A549 (cell line): Measurements from ENCODE around the gene VAMP4. TPM values are rescaled to one million over a fixed set of nuclear protein-coding genes. Genes with fewer than 3 reads are reported as not detected.

Experiments used
- BHLHE40 ChIP-seq: IDR thresholded peaks from 2 replicates; pipeline ENCODE4 v1.6.1; 2012; ENCODE audit warnings: low read depth, low read length, inconsistent platforms
- EP300 ChIP-seq, 2 experiments: fragments of >200 bp; sonication (Bioruptor Twin); formaldehyde crosslinking; IDR thresholded peaks; 2 replicates in 1 of 2; 3 replicates in 1 of 2; pipeline ENCODE4 v1.6.1; 2016 to 2017
- ESRRA ChIP-seq: fragments of 150-350 bp; IDR thresholded peaks from 2 replicates; pipeline ENCODE4 v1.6.1; 2014; ENCODE audit warnings: mild to moderate bottlenecking, low read length, borderline replicate concordance
- FOSL2 ChIP-seq, 2 experiments: fragments of 450-650 bp in 1 of 2; fragments of >200 bp in 1 of 2; sonication (Bioruptor Twin) in 1 of 2; formaldehyde crosslinking; IDR thresholded peaks; 2 replicates each; pipeline versions ENCODE4 v1.5.0 to v1.6.1; 2016 to 2020; ENCODE audit warnings: mild to moderate bottlenecking in 1 of 2, moderate library complexity in 1 of 2
- HDAC2 ChIP-seq: fragments of 200-600 bp; sonication (generic); IDR thresholded peaks from 2 replicates; pipeline ENCODE4 v1.6.1; 2016
- HEYL ChIP-seq: fragments of 250-450 bp; sonication (Bioruptor Pico); IDR thresholded peaks from 2 replicates; pipeline ENCODE4 v1.8.0; 2021; ENCODE audit warnings: mild to moderate bottlenecking, moderate library complexity
- HOXA7 ChIP-seq: fragments of 250-450 bp; sonication (Bioruptor Pico); IDR thresholded peaks from 2 replicates; pipeline ENCODE4 v1.5.0; 2020; ENCODE audit warnings: mild to moderate bottlenecking, moderate library complexity
- HOXB13 ChIP-seq: fragments of 250-450 bp; sonication (Bioruptor Pico); IDR thresholded peaks from 2 replicates; pipeline ENCODE4 v1.5.0; 2020; ENCODE audit warnings: low read depth, mild to moderate bottlenecking, moderate library complexity
- JUN ChIP-seq, 2 experiments: fragments of >200 bp; sonication (Bioruptor Twin); formaldehyde crosslinking; IDR thresholded peaks; 2 replicates in 1 of 2; 3 replicates in 1 of 2; pipeline ENCODE4 v1.6.1; 2016 to 2017
- KDM5A ChIP-seq: fragments of 200-600 bp; sonication (generic); IDR thresholded peaks from 2 replicates; pipeline ENCODE4 v1.6.1; 2016; ENCODE audit warnings: antibody characterized with exemption, mild to moderate bottlenecking
- MAFK ChIP-seq: fragments of 450-650 bp; IDR thresholded peaks from 2 replicates; pipeline ENCODE4 v1.6.1; 2014; ENCODE audit not compliant: partially characterized antibody
- MAZ ChIP-seq: fragments of 150-350 bp; IDR thresholded peaks from 2 replicates; pipeline ENCODE4 v1.6.1; 2014; ENCODE audit warnings: antibody characterized with exemption, low read depth, low read length, borderline replicate concordance
- MYC ChIP-seq: IDR thresholded peaks from 2 replicates; pipeline ENCODE4 v1.6.1; 2012; ENCODE audit warnings: mild to moderate bottlenecking, inconsistent platforms, low read length, improper control_type of control experiment, borderline replicate concordance
- NFE2L2 ChIP-seq: fragments of 150-350 bp; conservative IDR thresholded peaks from 2 replicates; pipeline ENCODE4 v1.6.1; 2014; ENCODE audit warnings: low read length
- NPAS2 ChIP-seq: fragments of 250-450 bp; sonication (Bioruptor Pico); IDR thresholded peaks from 2 replicates; pipeline ENCODE4 v1.8.0; 2022; ENCODE audit warnings: mild to moderate bottlenecking, moderate library complexity, borderline replicate concordance
- NR3C1 ChIP-seq: fragments of >200 bp; sonication (Bioruptor Twin); formaldehyde crosslinking; IDR thresholded peaks from 3 replicates; pipeline ENCODE4 v1.6.1; 2017
- PBX3 ChIP-seq: IDR thresholded peaks from 2 replicates; pipeline ENCODE4 v1.6.1; 2012
- POLR2A ChIP-seq: IDR thresholded peaks from 2 replicates; pipeline ENCODE4 v1.6.1; 2012; ENCODE audit warnings: mild to moderate bottlenecking, low read length
- RAD21 ChIP-seq, 2 experiments: fragments of >200 bp in 1 of 2; sonication (Bioruptor Twin) in 1 of 2; formaldehyde crosslinking in 1 of 2; IDR thresholded peaks in 1 of 2; conservative IDR thresholded peaks in 1 of 2; 2 replicates in 1 of 2; 3 replicates in 1 of 2; pipeline ENCODE4 v1.6.1; 2012 to 2018; ENCODE audit warnings: inconsistent platforms in 1 of 2
- RARB ChIP-seq: fragments of 250-450 bp; sonication (Bioruptor Pico); IDR thresholded peaks from 2 replicates; pipeline ENCODE4 v1.8.0; 2021; ENCODE audit warnings: mild to moderate bottlenecking, moderate library complexity
- RNF2 ChIP-seq: fragments of 200-600 bp; sonication (generic); IDR thresholded peaks from 2 replicates; pipeline ENCODE4 v1.6.1; 2016; ENCODE audit warnings: low read depth, mild to moderate bottlenecking, antibody characterized with exemption, moderate library complexity, borderline replicate concordance
- SMC3 ChIP-seq: fragments of >200 bp; sonication (Bioruptor Twin); formaldehyde crosslinking; IDR thresholded peaks from 3 replicates; pipeline ENCODE4 v1.6.1; 2018; ENCODE audit warnings: inconsistent platforms
- TFCP2L1 ChIP-seq: fragments of 250-450 bp; sonication (Bioruptor Pico); IDR thresholded peaks from 2 replicates; pipeline ENCODE4 v1.5.0; 2021; ENCODE audit warnings: mild to moderate bottlenecking
- TP53 ChIP-seq: fragments of 250-450 bp; sonication (Bioruptor Pico); IDR thresholded peaks from 2 replicates; pipeline ENCODE4 v1.5.0; 2021; ENCODE audit warnings: mild to moderate bottlenecking, moderate library complexity
- ZNF302 ChIP-seq: fragments of 250-450 bp; sonication (Bioruptor Pico); IDR thresholded peaks from 2 replicates; pipeline ENCODE4 v1.9.0; 2021; ENCODE audit warnings: inconsistent platforms, mild to moderate bottlenecking, moderate library complexity
- polyA plus RNA-seq, 4 experiments: library from polyadenylated mRNA; depleted of rRNA in 3 of 4; stranded (reverse); fragments of >200 nt; fragmentation: RNase III in 1 of 4; extraction: RNeasy Plus Mini Kit Qiagen cat#74134 plus additional on column Dnase treatment in 1 of 4; gene quantifications; 2 replicates in 3 of 4; 3 replicates in 1 of 4; pipeline ENCODE4 v1.2.3, GENCODE V29; 2011 to 2017
- TF ChIP-seq, protein P1 (sequence below): fragments of 150-350 bp; IDR thresholded peaks from 2 replicates; pipeline ENCODE4 v1.6.1; 2014; ENCODE audit warnings: low read depth, mild to moderate bottlenecking, low read length
- TF ChIP-seq, protein P2 (sequence below): fragments of 450-650 bp; IDR thresholded peaks from 2 replicates; pipeline ENCODE4 v1.6.1; 2014; ENCODE audit warnings: antibody characterized with exemption
- TF ChIP-seq, protein P3 (sequence below): fragments of >200 bp; sonication (Bioruptor Twin); formaldehyde crosslinking; IDR thresholded peaks from 3 replicates; pipeline ENCODE4 v1.5.1; 2016
- TF ChIP-seq, protein P4 (sequence below): fragments of 200-600 bp; sonication (generic); IDR thresholded peaks from 2 replicates; pipeline ENCODE4 v1.6.1; 2016; ENCODE audit warnings: antibody characterized with exemption, mild to moderate bottlenecking, moderate library complexity

Gene VAMP4
- polyA plus RNA-seq, 2 of the 4 experiments (the other 2 are of a cell fraction), result 4.3 to 9.3 TPM

- TF ChIP-seq TFCP2L1 (no peak), RAD21 (conservative IDR thresholded peaks at IDR 0.05 in 1 of 2, IDR thresholded peaks at IDR 0.05 in 1 of 2) (no peak), HOXB13 (CRISPR knock-in tag) (no peak), ZNF302 (CRISPR knock-in tag) (no peak), EP300 (IDR thresholded peaks at IDR 0.05) (no peak), RARB (CRISPR knock-in tag) (no peak), RNF2 (no peak), NFE2L2 (no peak), NR3C1 (no peak), ESRRA (no peak), HOXA7 (CRISPR knock-in tag) (no peak), KDM5A (peak; percentile 76; the same call in 1 of the 2 replicates), MAZ (no peak), PBX3 (no peak; the same call in 1 of the 2 replicates), TP53 (CRISPR knock-in tag) (no peak), MAFK (no peak), MYC (peak; percentile 33; the same call in 1 of the 2 replicates), HDAC2 (no peak), JUN (IDR thresholded peaks at IDR 0.05) (peak; percentile 42 to 88; a peak in 3 of 5 replicates), NPAS2 (no peak), SMC3 (no peak), BHLHE40 (no peak), POLR2A (peak; percentile 95), HEYL (CRISPR knock-in tag) (no peak), FOSL2 (IDR thresholded peaks at IDR 0.05) (no peak), FOSL2 (CRISPR knock-in tag; IDR thresholded peaks at IDR 0.05) (no peak)
- TF ChIP-seq, protein P1, sequence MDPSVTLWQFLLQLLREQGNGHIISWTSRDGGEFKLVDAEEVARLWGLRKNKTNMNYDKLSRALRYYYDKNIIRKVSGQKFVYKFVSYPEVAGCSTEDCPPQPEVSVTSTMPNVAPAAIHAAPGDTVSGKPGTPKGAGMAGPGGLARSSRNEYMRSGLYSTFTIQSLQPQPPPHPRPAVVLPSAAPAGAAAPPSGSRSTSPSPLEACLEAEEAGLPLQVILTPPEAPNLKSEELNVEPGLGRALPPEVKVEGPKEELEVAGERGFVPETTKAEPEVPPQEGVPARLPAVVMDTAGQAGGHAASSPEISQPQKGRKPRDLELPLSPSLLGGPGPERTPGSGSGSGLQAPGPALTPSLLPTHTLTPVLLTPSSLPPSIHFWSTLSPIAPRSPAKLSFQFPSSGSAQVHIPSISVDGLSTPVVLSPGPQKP, result no peak
- TF ChIP-seq, protein P2, sequence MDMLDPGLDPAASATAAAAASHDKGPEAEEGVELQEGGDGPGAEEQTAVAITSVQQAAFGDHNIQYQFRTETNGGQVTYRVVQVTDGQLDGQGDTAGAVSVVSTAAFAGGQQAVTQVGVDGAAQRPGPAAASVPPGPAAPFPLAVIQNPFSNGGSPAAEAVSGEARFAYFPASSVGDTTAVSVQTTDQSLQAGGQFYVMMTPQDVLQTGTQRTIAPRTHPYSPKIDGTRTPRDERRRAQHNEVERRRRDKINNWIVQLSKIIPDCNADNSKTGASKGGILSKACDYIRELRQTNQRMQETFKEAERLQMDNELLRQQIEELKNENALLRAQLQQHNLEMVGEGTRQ, result no peak
- TF ChIP-seq, protein P3, sequence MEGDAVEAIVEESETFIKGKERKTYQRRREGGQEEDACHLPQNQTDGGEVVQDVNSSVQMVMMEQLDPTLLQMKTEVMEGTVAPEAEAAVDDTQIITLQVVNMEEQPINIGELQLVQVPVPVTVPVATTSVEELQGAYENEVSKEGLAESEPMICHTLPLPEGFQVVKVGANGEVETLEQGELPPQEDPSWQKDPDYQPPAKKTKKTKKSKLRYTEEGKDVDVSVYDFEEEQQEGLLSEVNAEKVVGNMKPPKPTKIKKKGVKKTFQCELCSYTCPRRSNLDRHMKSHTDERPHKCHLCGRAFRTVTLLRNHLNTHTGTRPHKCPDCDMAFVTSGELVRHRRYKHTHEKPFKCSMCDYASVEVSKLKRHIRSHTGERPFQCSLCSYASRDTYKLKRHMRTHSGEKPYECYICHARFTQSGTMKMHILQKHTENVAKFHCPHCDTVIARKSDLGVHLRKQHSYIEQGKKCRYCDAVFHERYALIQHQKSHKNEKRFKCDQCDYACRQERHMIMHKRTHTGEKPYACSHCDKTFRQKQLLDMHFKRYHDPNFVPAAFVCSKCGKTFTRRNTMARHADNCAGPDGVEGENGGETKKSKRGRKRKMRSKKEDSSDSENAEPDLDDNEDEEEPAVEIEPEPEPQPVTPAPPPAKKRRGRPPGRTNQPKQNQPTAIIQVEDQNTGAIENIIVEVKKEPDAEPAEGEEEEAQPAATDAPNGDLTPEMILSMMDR, result no peak
- TF ChIP-seq, protein P4, sequence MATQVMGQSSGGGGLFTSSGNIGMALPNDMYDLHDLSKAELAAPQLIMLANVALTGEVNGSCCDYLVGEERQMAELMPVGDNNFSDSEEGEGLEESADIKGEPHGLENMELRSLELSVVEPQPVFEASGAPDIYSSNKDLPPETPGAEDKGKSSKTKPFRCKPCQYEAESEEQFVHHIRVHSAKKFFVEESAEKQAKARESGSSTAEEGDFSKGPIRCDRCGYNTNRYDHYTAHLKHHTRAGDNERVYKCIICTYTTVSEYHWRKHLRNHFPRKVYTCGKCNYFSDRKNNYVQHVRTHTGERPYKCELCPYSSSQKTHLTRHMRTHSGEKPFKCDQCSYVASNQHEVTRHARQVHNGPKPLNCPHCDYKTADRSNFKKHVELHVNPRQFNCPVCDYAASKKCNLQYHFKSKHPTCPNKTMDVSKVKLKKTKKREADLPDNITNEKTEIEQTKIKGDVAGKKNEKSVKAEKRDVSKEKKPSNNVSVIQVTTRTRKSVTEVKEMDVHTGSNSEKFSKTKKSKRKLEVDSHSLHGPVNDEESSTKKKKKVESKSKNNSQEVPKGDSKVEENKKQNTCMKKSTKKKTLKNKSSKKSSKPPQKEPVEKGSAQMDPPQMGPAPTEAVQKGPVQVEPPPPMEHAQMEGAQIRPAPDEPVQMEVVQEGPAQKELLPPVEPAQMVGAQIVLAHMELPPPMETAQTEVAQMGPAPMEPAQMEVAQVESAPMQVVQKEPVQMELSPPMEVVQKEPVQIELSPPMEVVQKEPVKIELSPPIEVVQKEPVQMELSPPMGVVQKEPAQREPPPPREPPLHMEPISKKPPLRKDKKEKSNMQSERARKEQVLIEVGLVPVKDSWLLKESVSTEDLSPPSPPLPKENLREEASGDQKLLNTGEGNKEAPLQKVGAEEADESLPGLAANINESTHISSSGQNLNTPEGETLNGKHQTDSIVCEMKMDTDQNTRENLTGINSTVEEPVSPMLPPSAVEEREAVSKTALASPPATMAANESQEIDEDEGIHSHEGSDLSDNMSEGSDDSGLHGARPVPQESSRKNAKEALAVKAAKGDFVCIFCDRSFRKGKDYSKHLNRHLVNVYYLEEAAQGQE, result no peak
- TF ChIP-seq, all 56 proteins: peak for 9
Observed at GRCh38 chr1:171781176-171781875, 39.5 kb upstream of the VAMP4 start, which contains the start of gene METTL13 (continued).
